Upper lobe of left lung (tissue), 6 donors: ENCODE data around the gene CPEB3. TPM values are rescaled to one million over a fixed set of nuclear protein-coding genes. Genes with fewer than 3 reads are reported as not detected.

Experiments
- ATAC-seq, 2 donors: fragments of 200-7000 bp; cut with Tn5 transposase; one replicate each; pipeline ENCODE4 v1.9.1; 2022; ENCODE audit warnings: mild to moderate bottlenecking in 2 of 2, moderate library complexity in 2 of 2; ENCODE audit not compliant: low FRiP score in 2 of 2
- DNase-seq, 2 donors: peaks; one replicate each; pipeline ENCODE4 v3.0.0-alpha.2; 2019 to 2020
- H3K27ac ChIP-seq, 4 donors: fragments of 200-600 bp; sonication (generic); one replicate each; pipeline ENCODE4 v1.5.1; 2016 to 2019
- H3K27me3 ChIP-seq, 4 donors: fragments of 200-600 bp; sonication (generic); one replicate each; pipeline ENCODE4 v1.5.1; 2017 to 2019
- H3K36me3 ChIP-seq, 4 donors: fragments of 200-600 bp; sonication (generic); one replicate each; pipeline ENCODE4 v1.5.1; 2016 to 2019
- H3K4me1 ChIP-seq, 4 donors: fragments of 200-600 bp; sonication (generic); one replicate each; pipeline ENCODE4 v1.5.1; 2018 to 2019
- H3K4me3 ChIP-seq, 4 donors: fragments of 200-600 bp; sonication (generic); one replicate each; pipeline ENCODE4 v1.5.1; 2017 to 2019; ENCODE audit warnings: mild to moderate bottlenecking in 2 of 4, moderate library complexity in 1 of 4
- H3K9me3 ChIP-seq, 4 donors: fragments of 200-600 bp; sonication (generic); one replicate each; pipeline ENCODE4 v1.5.1; 2018 to 2019
- CTCF ChIP-seq, 6 experiments: fragments of 450-650 bp in 4 of 6; fragments of 200-600 bp in 2 of 6; sonication (generic) in 2 of 6; IDR thresholded peaks; one replicate each; pipeline ENCODE4 v1.5.1; 2016 to 2019; ENCODE audit warnings: antibody characterized with exemption in 6 of 6
- EP300 ChIP-seq, 4 donors: sonication (generic); formaldehyde crosslinking; IDR thresholded peaks; one replicate each; pipeline ENCODE4 v1.5.1; 2017; ENCODE audit warnings: antibody characterized with exemption in 4 of 4, control low read depth in 2 of 4
- POLR2A ChIP-seq, 4 donors: fragments of 450-650 bp; IDR thresholded peaks; one replicate each; pipeline ENCODE4 v1.5.1; 2016 to 2017; ENCODE audit warnings: antibody characterized with exemption in 4 of 4, mild to moderate bottlenecking in 2 of 4
- POLR2AphosphoS5 ChIP-seq, 2 donors: sonication (generic); formaldehyde crosslinking; IDR thresholded peaks; one replicate each; pipeline ENCODE4 v1.5.1; 2017; ENCODE audit warnings: antibody characterized with exemption in 2 of 2
- WGBS, 2 donors: methylation state at CpG; one replicate each; pipeline ENCODE4 v1.1.5; 2017 to 2018; 5-methylcytosine and 5-hydroxymethylcytosine counted together
- total RNA-seq, 6 donors: library from RNA; depleted of rRNA in 4 of 6; stranded (reverse); fragments of >200 nt in 4 of 6; gene quantifications; one replicate each; pipeline versions ENCODE4 v1.1.0 to v1.2.1, GENCODE V29; 2016 to 2021
- donor health status: DM: no; HTN: no; CAD: no; lungs with moderate emphysema.
- donor health status: DM: no; HTN: yes; CAD: no; lungs with severe emphysema.

CPEB3 gene
- total RNA-seq, 6 donors from 2014 or later, result 5.2 to 12.6 (median 7.2) TPM

- Histone ChIP-seq H3K36me3 (peaks cover 0 to 6% (median 0%) of the 10 kb centered on the region in 4 donors), H3K9me3 (no peaks in the 10 kb centered on the region), H3K27me3 (no peaks in the 10 kb centered on the region), H3K4me3 (peak overlapping the region; percentile 63 to 99 (median 90)), H3K27ac (peak overlapping the region; percentile 91 to 99 (median 96)), H3K4me1 (peaks cover 8 to 26% (median 17%) of the 10 kb centered on the region in 4 donors)
- no peak for TF ChIP-seq EP300 (IDR thresholded peaks at IDR 0.05)
- TF ChIP-seq POLR2AphosphoS5 (IDR thresholded peaks at IDR 0.05), result no peak
- TF ChIP-seq CTCF (IDR thresholded peaks at IDR 0.05), result no peak
- no peak for TF ChIP-seq POLR2A (IDR thresholded peaks at IDR 0.05)
- DNase-seq (no peak), ATAC-seq (peak in 1 of 2 donors; percentile 30)
- 0% methylated on average over 9 to 10 of the region's 10 CpGs for WGBS, 2 donors
Measured at GRCh38 chr10:92291616-92291865, 663 bp upstream of the CPEB3 start.

GRCh38 chr10:92290076-92290836 lies 622 bp downstream of the CPEB3 start:
- Histone ChIP-seq H3K36me3 (peaks cover 0 to 6% (median 0%) of the 10 kb centered on the region in 4 donors), H3K4me1 (peaks cover 8 to 31% (median 17%) of the 10 kb centered on the region in 4 donors), H3K4me3 (peak overlapping the region; percentile 63 to 99 (median 88)), H3K9me3 (no peaks in the 10 kb centered on the region), H3K27ac (peak overlapping the region; percentile 91 to 99 (median 96)), H3K27me3 (no peaks in the 10 kb centered on the region)
- WGBS, 2 donors, result 1% methylated on average over 22 to 23 of the region's 33 CpGs
- TF ChIP-seq POLR2AphosphoS5 (IDR thresholded peaks at IDR 0.05) (peak in 1 of 2 donors; percentile 9), CTCF (IDR thresholded peaks at IDR 0.05) (no peak), EP300 (IDR thresholded peaks at IDR 0.05) (no peak), POLR2A (IDR thresholded peaks at IDR 0.05) (no peak)
- peak in 1 of 2 donors; percentile 30 for DNase-seq
- peak; percentile 32 to 51 for ATAC-seq

- H3K4me3 ChIP-seq, result peak overlapping the region in 1 of 4 donors; percentile 12
- H3K27me3 ChIP-seq, result no peaks in the 10 kb centered on the region
- H3K9me3 ChIP-seq, result no peaks in the 10 kb centered on the region
- TF ChIP-seq POLR2AphosphoS5 (IDR thresholded peaks at IDR 0.05) (no peak), EP300 (IDR thresholded peaks at IDR 0.05) (peak in 1 of 4 donors; percentile 3), CTCF (IDR thresholded peaks at IDR 0.05) (no peak), POLR2A (IDR thresholded peaks at IDR 0.05) (no peak)
- peaks cover 4 to 28% (median 15%) of the 10 kb centered on the region in 4 donors for H3K4me1 ChIP-seq
- 72 to 74% methylated on average over 10 of the region's 10 CpGs for whole genome bisulfite sequencing, 2 donors
- no peaks in the 10 kb centered on the region for H3K36me3 ChIP-seq
- ATAC-seq (peak in 1 of 2 donors; percentile 60), DNase-seq (no peak)
- peak overlapping the region; percentile 46 to 79 (median 62) for H3K27ac ChIP-seq
Measured at GRCh38 chr10:92284112-92284704, 6.7 kb downstream of the CPEB3 start.

- Histone ChIP-seq H3K36me3 (no peaks in the 10 kb centered on the region), H3K27ac (peak overlapping the region in 1 of 4 donors; percentile 69), H3K9me3 (no peaks in the 10 kb centered on the region), H3K27me3 (no peaks in the 10 kb centered on the region), H3K4me3 (peak overlapping the region in 1 of 4 donors; percentile 16), H3K4me1 (peaks cover 0 to 12% (median 5%) of the 10 kb centered on the region in 4 donors)
- ATAC-seq, result no peak
- DNase-seq, result no peak
- TF ChIP-seq EP300 (IDR thresholded peaks at IDR 0.05) (no peak), CTCF (IDR thresholded peaks at IDR 0.05) (no peak), POLR2AphosphoS5 (IDR thresholded peaks at IDR 0.05) (no peak), POLR2A (IDR thresholded peaks at IDR 0.05) (no peak)
- whole genome bisulfite sequencing, 2 donors, result 31 to 39% methylated on average over 4 of the region's 4 CpGs
Measured at GRCh38 chr10:92278996-92279696, 11.7 kb downstream of the CPEB3 start.
